OCI-LY3 (cell line): ENCODE measurements around the gene P2RX7.

Experiments
- EZH2phosphoT487 ChIP-seq: fragments of 200-600 bp; shearing (Covaris generic); IDR thresholded peaks from 2 replicates; pipeline ENCODE4 v1.6.1; 2018; ENCODE audit warnings: antibody characterized with exemption, mixed run types, low read depth
- TF ChIP-seq, protein P1 (sequence below): fragments of 200-600, 300-600 bp; sonication (generic); IDR thresholded peaks from 2 replicates; pipeline ENCODE4 v1.5.1; 2014; ENCODE audit warnings: antibody characterized with exemption, low read length, low read depth

DNA sequence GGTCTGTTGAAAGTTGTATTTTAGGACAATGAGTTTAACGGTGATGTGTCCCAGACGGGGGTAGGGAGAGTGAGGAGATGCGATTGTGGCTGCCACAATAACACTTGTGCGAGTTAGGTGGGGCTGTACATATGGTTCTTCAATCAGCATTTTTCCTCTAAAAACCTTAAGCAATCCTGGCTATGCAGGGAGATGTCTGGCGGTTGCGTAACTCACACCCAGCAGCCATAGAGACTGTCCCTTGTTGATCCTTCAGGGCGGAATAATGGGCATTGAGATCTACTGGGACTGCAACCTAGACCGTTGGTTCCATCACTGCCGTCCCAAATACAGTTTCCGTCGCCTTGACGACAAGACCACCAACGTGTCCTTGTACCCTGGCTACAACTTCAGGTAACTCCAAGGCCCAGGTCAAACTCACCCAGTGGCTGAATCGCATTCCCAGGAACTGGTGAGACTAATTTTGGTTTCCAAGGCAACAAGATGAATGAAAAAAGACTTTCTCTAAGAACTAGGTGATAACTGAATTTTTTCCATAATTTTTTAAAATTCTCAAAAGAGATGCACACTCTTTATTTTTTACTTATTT, 34.6 kb downstream of the P2RX7 start:
- TF ChIP-seq, protein P1, sequence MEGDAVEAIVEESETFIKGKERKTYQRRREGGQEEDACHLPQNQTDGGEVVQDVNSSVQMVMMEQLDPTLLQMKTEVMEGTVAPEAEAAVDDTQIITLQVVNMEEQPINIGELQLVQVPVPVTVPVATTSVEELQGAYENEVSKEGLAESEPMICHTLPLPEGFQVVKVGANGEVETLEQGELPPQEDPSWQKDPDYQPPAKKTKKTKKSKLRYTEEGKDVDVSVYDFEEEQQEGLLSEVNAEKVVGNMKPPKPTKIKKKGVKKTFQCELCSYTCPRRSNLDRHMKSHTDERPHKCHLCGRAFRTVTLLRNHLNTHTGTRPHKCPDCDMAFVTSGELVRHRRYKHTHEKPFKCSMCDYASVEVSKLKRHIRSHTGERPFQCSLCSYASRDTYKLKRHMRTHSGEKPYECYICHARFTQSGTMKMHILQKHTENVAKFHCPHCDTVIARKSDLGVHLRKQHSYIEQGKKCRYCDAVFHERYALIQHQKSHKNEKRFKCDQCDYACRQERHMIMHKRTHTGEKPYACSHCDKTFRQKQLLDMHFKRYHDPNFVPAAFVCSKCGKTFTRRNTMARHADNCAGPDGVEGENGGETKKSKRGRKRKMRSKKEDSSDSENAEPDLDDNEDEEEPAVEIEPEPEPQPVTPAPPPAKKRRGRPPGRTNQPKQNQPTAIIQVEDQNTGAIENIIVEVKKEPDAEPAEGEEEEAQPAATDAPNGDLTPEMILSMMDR: no peak
- no peak for TF ChIP-seq EZH2phosphoT487
